Testis (tissue), 3 donors: ENCODE data around the gene C19orf73. TPM values are rescaled to one million over a fixed set of nuclear protein-coding genes. Genes with fewer than 3 reads are reported as not detected.

Experiments
- DNase-seq: peaks from one replicate; pipeline ENCODE4 v3.0.0-alpha.2; 2019
- H3K27ac ChIP-seq, 2 donors: fragments of 200-600 bp; sonication (generic); one replicate each; pipeline ENCODE4 v1.5.1; 2019
- H3K27me3 ChIP-seq: fragments of 200-600 bp; sonication (generic); one replicate; pipeline ENCODE4 v1.5.1; 2019
- H3K36me3 ChIP-seq: fragments of 200-600 bp; sonication (generic); one replicate; pipeline ENCODE4 v1.5.1; 2017; ENCODE audit warnings: low read depth; ENCODE audit errors: missing control alignments
- H3K4me1 ChIP-seq: fragments of 200-600 bp; sonication (generic); one replicate; pipeline ENCODE4 v1.5.1; 2019
- H3K4me3 ChIP-seq, 2 donors: fragments of 200-600 bp; sonication (generic); one replicate each; pipeline ENCODE4 v1.5.1; 2017 to 2019
- H3K9me3 ChIP-seq: fragments of 200-600 bp; sonication (generic); one replicate; pipeline ENCODE4 v1.5.1; 2017
- CTCF ChIP-seq, 3 experiments: fragments of 450-650 bp in 2 of 3; fragments of 200-600 bp in 1 of 3; sonication (generic) in 1 of 3; IDR thresholded peaks; one replicate each; pipeline ENCODE4 v1.5.1; 2016 to 2019; ENCODE audit warnings: antibody characterized with exemption in 3 of 3, mild to moderate bottlenecking in 2 of 3, moderate library complexity in 1 of 3
- POLR2A ChIP-seq: fragments of 450-650 bp; IDR thresholded peaks from one replicate; pipeline ENCODE4 v1.6.1; 2017; ENCODE audit warnings: antibody characterized with exemption, mild to moderate bottlenecking, moderate library complexity
- WGBS, 2 donors: methylation state at CpG; one replicate each; pipeline ENCODE4 v1.1.5; 2018; 5-methylcytosine and 5-hydroxymethylcytosine counted together
- intact Hi-C: fragments of 100-400 bp; cut with DNase I; formaldehyde crosslinking; loops from one replicate; pipeline ENCODE4 v1.15.1; 2023; ENCODE audit warnings: low total_unique reads
- polyA plus RNA-seq: library from polyadenylated mRNA; stranded (reverse); fragments of 350-450 nt; fragmentation: Illumina TruSeq; extraction: RNeasy Lipid Tissue Mini Kit (QIAGEN cat#74804); gene quantifications from one replicate; pipeline ENCODE4 v1.2.3, GENCODE V29; 2014; ENCODE audit warnings: low read depth, low replicate concordance; ENCODE audit not compliant: insufficient read depth
- total RNA-seq, 2 donors: library from RNA; depleted of rRNA; stranded (reverse); fragments of >200 nt; gene quantifications; one replicate each; pipeline ENCODE4 v1.2.3, GENCODE V29; 2016

The C19orf73 gene
- total and polyA plus RNA-seq, 3 donors from 2014 or later = 1.5 to 8.5 (median 4.0) TPM

- WGBS, 2 donors = 45 to 56% methylated on average over 23 of the region's 23 CpGs
- H3K4me1 ChIP-seq = peaks cover 16% of the 10 kb centered on the region
- no peaks in the 10 kb centered on the region for H3K27me3 ChIP-seq
- H3K36me3 ChIP-seq = no peaks in the 10 kb centered on the region
- TF ChIP-seq POLR2A (no peak), CTCF (IDR thresholded peaks at IDR 0.05) (no peak)
- peak; percentile 73 for DNase-seq
- no peaks in the 10 kb centered on the region for H3K9me3 ChIP-seq
- intact Hi-C loops = loop anchor here (10.0 kb wide), 2 partner anchors 50 to 120 kb away; no protein-coding TSS in a partner anchor
- no peak overlapping the region for H3K27ac ChIP-seq
- H3K4me3 ChIP-seq = no peak overlapping the region
Measured at GRCh38 chr19:49094505-49095482, 24.1 kb downstream of the C19orf73 start.

- intact Hi-C loops = loop anchor here (10.0 kb wide), 2 partner anchors 52 to 122 kb away; no protein-coding TSS in a partner anchor
- H3K36me3 ChIP-seq = no peaks in the 10 kb centered on the region
- H3K4me1 ChIP-seq = peaks cover 16% of the 10 kb centered on the region
- no peaks in the 10 kb centered on the region for H3K27me3 ChIP-seq
- H3K9me3 ChIP-seq = no peaks in the 10 kb centered on the region
- WGBS, 2 donors = 95 to 96% methylated on average over 6 of the region's 6 CpGs
- no peak overlapping the region for H3K27ac ChIP-seq
- no peak for DNase-seq
- TF ChIP-seq POLR2A (no peak), CTCF (IDR thresholded peaks at IDR 0.05) (no peak)
- no peak overlapping the region for H3K4me3 ChIP-seq
Measured at GRCh38 chr19:49092686-49093085, 26.3 kb downstream of the C19orf73 start.

- no peaks in the 10 kb centered on the region for H3K9me3 ChIP-seq
- H3K4me1 ChIP-seq = peaks cover 24% of the 10 kb centered on the region
- TF ChIP-seq POLR2A = no peak
- no peak for TF ChIP-seq CTCF (IDR thresholded peaks at IDR 0.05)
- intact Hi-C loops = loop anchor here (10.0 kb wide), 2 partner anchors 53 to 123 kb away; no protein-coding TSS in a partner anchor
- no peaks in the 10 kb centered on the region for H3K27me3 ChIP-seq
- H3K36me3 ChIP-seq = no peaks in the 10 kb centered on the region
- H3K4me3 ChIP-seq = no peak overlapping the region
- 92 to 95% methylated on average over 17 of the region's 17 CpGs for WGBS, 2 donors
- no peak overlapping the region for H3K27ac ChIP-seq
- DNase-seq = no peak
Measured at GRCh38 chr19:49091391-49092038, 27.4 kb downstream of the C19orf73 start.

GRCh38 chr19:49086296-49086695, 32.6 kb downstream of the C19orf73 start:
- H3K4me1 ChIP-seq = peaks cover 28% of the 10 kb centered on the region
- peak overlapping the region; percentile 72 to 99 for H3K4me3 ChIP-seq
- H3K27ac ChIP-seq = peak overlapping the region; percentile 71 to 87
- intact Hi-C loops = no loop called here
- no peak for DNase-seq
- TF ChIP-seq POLR2A (no peak), CTCF (IDR thresholded peaks at IDR 0.05) (no peak)
- H3K36me3 ChIP-seq = no peaks in the 10 kb centered on the region
- no peaks in the 10 kb centered on the region for H3K9me3 ChIP-seq
- no peaks in the 10 kb centered on the region for H3K27me3 ChIP-seq
- WGBS, 2 donors = 15 to 18% methylated on average over 11 of the region's 11 CpGs
